ENCODE data around the gene PXMP4.

PXMP4 gene

GRCh38 chr20:33684533-33685327 is 35.4 kb downstream of the PXMP4 start:
- peak overlapping the region; percentile 89 for H3K27ac ChIP-seq (ENCODE audit: low read length)
- H2AFZ ChIP-seq (ENCODE audit: low read depth, low read length) = no peak overlapping the region
- peaks cover 63% of the 10 kb centered on the region for H3K79me2 ChIP-seq (ENCODE audit: low read length)
- peaks cover 40% of the 10 kb centered on the region for H3K4me1 ChIP-seq (ENCODE audit: low read length)
- H3K4me2 ChIP-seq (ENCODE audit: low read length) = peak overlapping the region; percentile 98
- TF ChIP-seq EZH2phosphoT487 (IDR thresholded peaks at IDR 0.05; ENCODE audit: low read depth) (no peak), CTCF (IDR thresholded peaks at IDR 0.05; ENCODE audit: low read depth, low read length) (no peak)
- peaks cover 33% of the 10 kb centered on the region for H3K36me3 ChIP-seq (replicated peaks; ENCODE audit: low read depth, low read length)
- peak overlapping the region; percentile 96 for H3K9ac ChIP-seq (ENCODE audit: low read length)
- H4K20me1 ChIP-seq (ENCODE audit: insufficient read depth, low read length) = peaks cover 53% of the 10 kb centered on the region
- no peaks in the 10 kb centered on the region for H3K27me3 ChIP-seq (ENCODE audit: low read depth, low read length)
- no peaks in the 10 kb centered on the region for H3K9me3 ChIP-seq (ENCODE audit: insufficient read depth, low read length)
- peak overlapping the region; percentile 96 for H3K4me3 ChIP-seq (ENCODE audit: low read length)

GRCh38 chr20:33681728-33682353 is 38.3 kb downstream of the PXMP4 start:
- Histone ChIP-seq H3K79me2 (ENCODE audit: low read length) (peaks cover 64% of the 10 kb centered on the region), H3K9me3 (ENCODE audit: insufficient read depth, low read length) (no peaks in the 10 kb centered on the region), H3K36me3 (replicated peaks; ENCODE audit: low read depth, low read length) (peaks cover 54% of the 10 kb centered on the region), H3K9ac (ENCODE audit: low read length) (no peak overlapping the region), H3K4me3 (ENCODE audit: low read length) (no peak overlapping the region), H4K20me1 (ENCODE audit: insufficient read depth, low read length) (peaks cover 81% of the 10 kb centered on the region), H3K27ac (ENCODE audit: low read length) (no peak overlapping the region), H3K4me2 (ENCODE audit: low read length) (no peak overlapping the region), H3K27me3 (ENCODE audit: low read depth, low read length) (no peaks in the 10 kb centered on the region), H2AFZ (ENCODE audit: low read depth, low read length) (no peak overlapping the region), H3K4me1 (ENCODE audit: low read length) (peaks cover 16% of the 10 kb centered on the region)
- no peak for TF ChIP-seq CTCF (IDR thresholded peaks at IDR 0.05; ENCODE audit: low read depth, low read length)
- TF ChIP-seq EZH2phosphoT487 (IDR thresholded peaks at IDR 0.05; ENCODE audit: low read depth) = no peak

DNA sequence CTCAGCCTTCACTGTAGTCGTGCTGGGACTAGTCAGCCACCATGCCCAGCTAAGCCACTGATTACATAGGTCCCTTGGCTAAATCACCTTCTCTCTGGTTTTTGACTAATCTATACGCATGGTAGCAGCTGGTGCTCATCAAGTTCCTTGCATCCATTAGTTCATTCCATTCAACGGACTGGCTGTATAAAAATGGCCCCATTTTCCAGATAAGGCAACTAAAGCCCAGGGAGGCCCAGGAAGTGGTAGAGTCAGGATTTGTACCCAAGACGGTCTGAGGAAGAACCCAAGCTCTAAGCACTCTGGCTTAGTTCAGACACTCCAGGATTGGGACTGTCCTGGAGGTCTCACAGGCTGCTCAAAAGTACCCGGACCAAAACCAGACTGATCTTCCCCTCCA is 38.8 kb downstream of the PXMP4 start:
- H4K20me1 ChIP-seq (ENCODE audit: insufficient read depth, low read length) = peaks cover 83% of the 10 kb centered on the region
- no peak overlapping the region for H3K9ac ChIP-seq (ENCODE audit: low read length)
- peaks cover 64% of the 10 kb centered on the region for H3K79me2 ChIP-seq (ENCODE audit: low read length)
- no peaks in the 10 kb centered on the region for H3K27me3 ChIP-seq (ENCODE audit: low read depth, low read length)
- peaks cover 58% of the 10 kb centered on the region for H3K36me3 ChIP-seq (replicated peaks; ENCODE audit: low read depth, low read length)
- no peak overlapping the region for H3K4me3 ChIP-seq (ENCODE audit: low read length)
- H3K4me1 ChIP-seq (ENCODE audit: low read length) = peaks cover 13% of the 10 kb centered on the region
- no peak overlapping the region for H2AFZ ChIP-seq (ENCODE audit: low read depth, low read length)
- no peak for TF ChIP-seq EZH2phosphoT487 (IDR thresholded peaks at IDR 0.05; ENCODE audit: low read depth)
- TF ChIP-seq CTCF (IDR thresholded peaks at IDR 0.05; ENCODE audit: low read depth, low read length) = no peak
- H3K4me2 ChIP-seq (ENCODE audit: low read length) = no peak overlapping the region
- H3K9me3 ChIP-seq (ENCODE audit: insufficient read depth, low read length) = no peaks in the 10 kb centered on the region
- H3K27ac ChIP-seq (ENCODE audit: low read length) = no peak overlapping the region

DNA sequence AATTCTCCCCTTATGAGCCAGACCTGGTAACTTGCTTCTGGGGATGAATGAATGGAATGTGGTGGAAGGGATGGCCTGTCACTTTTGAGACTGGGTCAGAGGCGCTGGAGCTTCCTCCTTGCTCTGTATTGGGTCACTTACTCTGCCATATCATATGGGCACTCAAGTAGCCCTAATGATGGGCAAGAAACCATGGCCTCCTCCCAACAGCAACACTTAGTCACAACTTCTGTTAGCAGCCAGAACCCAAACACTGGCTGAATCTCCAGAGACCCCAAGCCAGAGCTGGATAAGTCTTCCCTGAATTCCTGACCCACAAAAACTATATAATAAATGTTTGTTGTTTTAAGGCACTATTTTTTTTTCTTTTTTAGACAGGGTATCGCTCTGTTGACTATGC is 39.4 kb downstream of the PXMP4 start:
- Histone ChIP-seq H3K9ac (ENCODE audit: low read length) (no peak overlapping the region), H3K27ac (ENCODE audit: low read length) (no peak overlapping the region), H2AFZ (ENCODE audit: low read depth, low read length) (no peak overlapping the region), H3K9me3 (ENCODE audit: insufficient read depth, low read length) (no peaks in the 10 kb centered on the region), H4K20me1 (ENCODE audit: insufficient read depth, low read length) (peaks cover 89% of the 10 kb centered on the region), H3K36me3 (replicated peaks; ENCODE audit: low read depth, low read length) (peaks cover 64% of the 10 kb centered on the region), H3K79me2 (ENCODE audit: low read length) (peaks cover 61% of the 10 kb centered on the region), H3K4me1 (ENCODE audit: low read length) (peaks cover 13% of the 10 kb centered on the region), H3K4me2 (ENCODE audit: low read length) (no peak overlapping the region), H3K4me3 (ENCODE audit: low read length) (no peak overlapping the region), H3K27me3 (ENCODE audit: low read depth, low read length) (no peaks in the 10 kb centered on the region)
- no peak for TF ChIP-seq CTCF (IDR thresholded peaks at IDR 0.05; ENCODE audit: low read depth, low read length)
- TF ChIP-seq EZH2phosphoT487 (IDR thresholded peaks at IDR 0.05; ENCODE audit: low read depth) = no peak

Data from OCI-LY3 (cell line).